Breast epithelium (tissue), 3 donors: ENCODE results near the gene COL6A1.

Experiments
- POLR2AphosphoS5 ChIP-seq, 3 donors: sonication (generic); formaldehyde crosslinking; IDR thresholded peaks; one replicate each; pipeline ENCODE4 v1.6.1; 2017; ENCODE audit warnings: antibody characterized with exemption in 3 of 3
- TF ChIP-seq, protein P1 (sequence below), 3 donors: fragments of 450-650 bp; IDR thresholded peaks; one replicate each; pipeline ENCODE4 v1.5.1; 2016 to 2017; ENCODE audit warnings: antibody characterized with exemption in 3 of 3, mild to moderate bottlenecking in 3 of 3, moderate library complexity in 3 of 3

DNA sequence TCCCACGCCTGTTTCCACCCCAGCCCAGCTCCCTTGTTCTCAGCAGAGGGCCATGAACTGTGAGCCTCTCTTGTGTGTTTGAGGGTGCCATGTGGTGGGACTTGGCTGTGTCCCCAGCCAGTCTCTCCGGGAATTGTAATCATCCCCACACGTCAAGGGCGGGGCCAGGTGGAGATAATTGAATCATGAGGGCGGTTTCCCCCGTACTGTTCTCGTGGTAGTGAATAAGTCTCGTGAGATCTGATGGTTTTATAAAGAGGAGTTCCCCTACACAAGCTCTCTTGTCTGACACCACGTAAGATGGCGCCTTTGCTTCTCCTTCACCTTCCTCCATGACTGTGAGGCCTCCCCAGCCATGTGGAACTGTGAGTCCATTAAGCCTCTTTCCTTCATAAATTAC, 59.1 kb downstream of the COL6A1 start:
- TF ChIP-seq, protein P1, sequence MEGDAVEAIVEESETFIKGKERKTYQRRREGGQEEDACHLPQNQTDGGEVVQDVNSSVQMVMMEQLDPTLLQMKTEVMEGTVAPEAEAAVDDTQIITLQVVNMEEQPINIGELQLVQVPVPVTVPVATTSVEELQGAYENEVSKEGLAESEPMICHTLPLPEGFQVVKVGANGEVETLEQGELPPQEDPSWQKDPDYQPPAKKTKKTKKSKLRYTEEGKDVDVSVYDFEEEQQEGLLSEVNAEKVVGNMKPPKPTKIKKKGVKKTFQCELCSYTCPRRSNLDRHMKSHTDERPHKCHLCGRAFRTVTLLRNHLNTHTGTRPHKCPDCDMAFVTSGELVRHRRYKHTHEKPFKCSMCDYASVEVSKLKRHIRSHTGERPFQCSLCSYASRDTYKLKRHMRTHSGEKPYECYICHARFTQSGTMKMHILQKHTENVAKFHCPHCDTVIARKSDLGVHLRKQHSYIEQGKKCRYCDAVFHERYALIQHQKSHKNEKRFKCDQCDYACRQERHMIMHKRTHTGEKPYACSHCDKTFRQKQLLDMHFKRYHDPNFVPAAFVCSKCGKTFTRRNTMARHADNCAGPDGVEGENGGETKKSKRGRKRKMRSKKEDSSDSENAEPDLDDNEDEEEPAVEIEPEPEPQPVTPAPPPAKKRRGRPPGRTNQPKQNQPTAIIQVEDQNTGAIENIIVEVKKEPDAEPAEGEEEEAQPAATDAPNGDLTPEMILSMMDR (IDR thresholded peaks at IDR 0.05): no peak
- no peak for TF ChIP-seq POLR2AphosphoS5 (IDR thresholded peaks at IDR 0.05)
